ENCODE data around the gene RUVBL2. TPM values are rescaled to one million over a fixed set of nuclear protein-coding genes. Genes with fewer than 3 reads are reported as not detected.

The RUVBL2 gene
- total and polyA plus RNA-seq, 2 of the 4 experiments (the other 2 are of a cell fraction), result 196 to 391 TPM

DNA sequence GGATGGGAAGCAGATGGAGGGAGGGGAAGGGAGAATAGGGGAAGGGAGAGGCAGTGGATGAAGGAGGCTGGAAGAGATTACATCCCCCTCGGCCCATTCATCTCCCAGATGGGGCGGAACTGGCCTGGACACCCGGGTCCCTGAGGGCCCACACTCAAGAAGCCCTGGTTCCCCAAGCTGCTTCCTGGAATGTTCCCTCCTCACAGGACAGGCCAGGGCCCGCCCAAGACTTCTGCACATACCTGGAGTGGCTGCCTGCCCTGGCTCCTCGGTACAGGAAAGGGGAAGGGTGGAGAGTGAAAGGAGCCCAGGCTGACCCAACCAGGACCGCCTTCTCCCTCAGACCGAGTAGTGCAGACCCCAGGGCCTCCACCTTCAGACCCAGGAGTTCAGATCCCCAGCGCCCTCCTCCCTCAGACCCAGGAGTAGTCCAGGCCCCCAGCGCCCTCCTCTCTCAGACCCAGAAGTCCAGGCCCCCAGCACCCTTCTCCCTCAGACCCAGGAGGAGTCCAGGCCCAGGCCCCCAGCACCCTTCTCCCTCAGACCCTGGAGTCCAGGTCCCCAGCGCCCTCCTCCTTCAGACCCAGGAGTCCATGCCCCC is 70.4 kb downstream of the RUVBL2 start:
- H2BK20ac ChIP-seq (ENCODE audit: low read depth, low read length), result no peak overlapping the region
- H3K4ac ChIP-seq (ENCODE audit: low read depth, low read length), result no peak overlapping the region
- H2AK9ac ChIP-seq (replicated peaks; ENCODE audit: low read depth, low read length, poor library complexity), result no peak overlapping the region
- no peak overlapping the region; the same call in 1 of the 2 replicates for H3K14ac ChIP-seq (replicated peaks; ENCODE audit: low read depth, low read length)
- dilution Hi-C loops (cut with HindIII; ENCODE audit: low sequenced_read_pairs, unreplicated experiment) (no loop called here), in situ Hi-C loops (cut with MboI; ENCODE audit: low sequenced_read_pairs) (no loop called here), intact Hi-C loops (cut with micrococcal nuclease) (no loop called here)
- H2AFZ ChIP-seq (replicated peaks; ENCODE audit: low read length, poor library complexity), result no peak overlapping the region
- H3K23ac ChIP-seq (ENCODE audit: low read depth, low read length), result no peak overlapping the region
- H4K5ac ChIP-seq (ENCODE audit: low read depth, low read length), result no peak overlapping the region
- H3K9me1 ChIP-seq (ENCODE audit: insufficient read depth, low read length), result no peaks in the 10 kb centered on the region
- no peak overlapping the region for H3K18ac ChIP-seq (ENCODE audit: low read depth, low read length)
- ATAC-seq (ENCODE audit: low read depth) (no peak), DNase-seq (no peak)
- no peaks in the 10 kb centered on the region for H3K36me3 ChIP-seq (ENCODE audit: control insufficient read depth, insufficient read depth, low read length)
- H2AK5ac ChIP-seq (ENCODE audit: low read depth, low read length), result no peak overlapping the region
- H3K56ac ChIP-seq (ENCODE audit: extremely low read depth, insufficient read depth, low read length), result no peak overlapping the region
- no peak overlapping the region for H4K8ac ChIP-seq (ENCODE audit: low read depth in 2 of 2, low read length in 2 of 2)
- peaks cover 2% of the 10 kb centered on the region; the same call in 1 of the 2 replicates for H3K4me1 ChIP-seq (ENCODE audit: control insufficient read depth, insufficient read depth, low read length)
- H2BK15ac ChIP-seq (ENCODE audit: low read depth, low read length), result no peak overlapping the region
- no peak overlapping the region for H4K91ac ChIP-seq (ENCODE audit: insufficient read depth, low read depth, low read length)
- H3K4me2 ChIP-seq (ENCODE audit: low read depth, low read length), result peak overlapping the region; percentile 14
- TF ChIP-seq BHLHE40 (IDR thresholded peaks at IDR 0.05; ENCODE audit: low read depth, low read length) (no peak), RCOR1 (IDR thresholded peaks at IDR 0.05; ENCODE audit: insufficient replicate concordance, low read length) (no peak), SMC3 (IDR thresholded peaks at IDR 0.05; ENCODE audit: low read depth, low read length) (no peak), FOS (IDR thresholded peaks at IDR 0.05; ENCODE audit: low read depth, low read length) (no peak), MAFK (IDR thresholded peaks at IDR 0.05; ENCODE audit: low read depth, low read length) (no peak), NFE2L2 (IDR thresholded peaks at IDR 0.05; ENCODE audit: low read depth, low read length) (no peak), POLR2A (IDR thresholded peaks at IDR 0.05; ENCODE audit: low read depth, low read length) (no peak), MXI1 (IDR thresholded peaks at IDR 0.05; ENCODE audit: borderline replicate concordance, low read depth, low read length) (no peak), CEBPB (IDR thresholded peaks at IDR 0.05; ENCODE audit: low read depth, low read length) (no peak), RFX5 (IDR thresholded peaks at IDR 0.05; ENCODE audit: low read depth, low read length) (no peak), RAD21 (IDR thresholded peaks at IDR 0.05; ENCODE audit: low read length) (no peak), MAZ (IDR thresholded peaks at IDR 0.05; ENCODE audit: borderline replicate concordance, low read depth, low read length) (no peak), CHD1 (IDR thresholded peaks at IDR 0.05; ENCODE audit: low read depth, low read length) (no peak)
- TF ChIP-seq, protein P1, sequence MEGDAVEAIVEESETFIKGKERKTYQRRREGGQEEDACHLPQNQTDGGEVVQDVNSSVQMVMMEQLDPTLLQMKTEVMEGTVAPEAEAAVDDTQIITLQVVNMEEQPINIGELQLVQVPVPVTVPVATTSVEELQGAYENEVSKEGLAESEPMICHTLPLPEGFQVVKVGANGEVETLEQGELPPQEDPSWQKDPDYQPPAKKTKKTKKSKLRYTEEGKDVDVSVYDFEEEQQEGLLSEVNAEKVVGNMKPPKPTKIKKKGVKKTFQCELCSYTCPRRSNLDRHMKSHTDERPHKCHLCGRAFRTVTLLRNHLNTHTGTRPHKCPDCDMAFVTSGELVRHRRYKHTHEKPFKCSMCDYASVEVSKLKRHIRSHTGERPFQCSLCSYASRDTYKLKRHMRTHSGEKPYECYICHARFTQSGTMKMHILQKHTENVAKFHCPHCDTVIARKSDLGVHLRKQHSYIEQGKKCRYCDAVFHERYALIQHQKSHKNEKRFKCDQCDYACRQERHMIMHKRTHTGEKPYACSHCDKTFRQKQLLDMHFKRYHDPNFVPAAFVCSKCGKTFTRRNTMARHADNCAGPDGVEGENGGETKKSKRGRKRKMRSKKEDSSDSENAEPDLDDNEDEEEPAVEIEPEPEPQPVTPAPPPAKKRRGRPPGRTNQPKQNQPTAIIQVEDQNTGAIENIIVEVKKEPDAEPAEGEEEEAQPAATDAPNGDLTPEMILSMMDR (conservative IDR thresholded peaks at IDR 0.05; ENCODE audit: low read depth, low read length), result no peak
- TF ChIP-seq, protein P2, sequence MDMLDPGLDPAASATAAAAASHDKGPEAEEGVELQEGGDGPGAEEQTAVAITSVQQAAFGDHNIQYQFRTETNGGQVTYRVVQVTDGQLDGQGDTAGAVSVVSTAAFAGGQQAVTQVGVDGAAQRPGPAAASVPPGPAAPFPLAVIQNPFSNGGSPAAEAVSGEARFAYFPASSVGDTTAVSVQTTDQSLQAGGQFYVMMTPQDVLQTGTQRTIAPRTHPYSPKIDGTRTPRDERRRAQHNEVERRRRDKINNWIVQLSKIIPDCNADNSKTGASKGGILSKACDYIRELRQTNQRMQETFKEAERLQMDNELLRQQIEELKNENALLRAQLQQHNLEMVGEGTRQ (IDR thresholded peaks at IDR 0.05; ENCODE audit: low read depth, low read length), result no peak
- TF ChIP-seq, protein P3, sequence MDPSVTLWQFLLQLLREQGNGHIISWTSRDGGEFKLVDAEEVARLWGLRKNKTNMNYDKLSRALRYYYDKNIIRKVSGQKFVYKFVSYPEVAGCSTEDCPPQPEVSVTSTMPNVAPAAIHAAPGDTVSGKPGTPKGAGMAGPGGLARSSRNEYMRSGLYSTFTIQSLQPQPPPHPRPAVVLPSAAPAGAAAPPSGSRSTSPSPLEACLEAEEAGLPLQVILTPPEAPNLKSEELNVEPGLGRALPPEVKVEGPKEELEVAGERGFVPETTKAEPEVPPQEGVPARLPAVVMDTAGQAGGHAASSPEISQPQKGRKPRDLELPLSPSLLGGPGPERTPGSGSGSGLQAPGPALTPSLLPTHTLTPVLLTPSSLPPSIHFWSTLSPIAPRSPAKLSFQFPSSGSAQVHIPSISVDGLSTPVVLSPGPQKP (IDR thresholded peaks at IDR 0.05; ENCODE audit: borderline replicate concordance, low read depth, low read length), result no peak
- no peak overlapping the region for H3K4me3 ChIP-seq (ENCODE audit: insufficient read depth, low read depth, low read length)
- H3K27me3 ChIP-seq (ENCODE audit: control insufficient read depth, insufficient read depth, low read length), result peaks cover 41% of the 10 kb centered on the region
- WGBS, 2 experiments (ENCODE audit: extremely low coverage in 2 of 2, insufficient read length in 1 of 2), result 53% methylated on average over 2 of the region's 10 CpGs; no CpG with 5 or more reads in 1 of the 2 experiments
- no peak overlapping the region for H2BK5ac ChIP-seq (ENCODE audit: low read depth, low read length, poor library complexity, severe bottlenecking)
- no TSS peak for BruUV-seq (replicated peaks)
- CTCF ChIA-PET, result interaction anchor here (1.3 kb wide), 1 partner anchor 10 kb away, joined by 3 read pairs; no protein-coding TSS in a partner anchor
- H2BK120ac ChIP-seq (ENCODE audit: low read depth, low read length), result no peak overlapping the region
- no peaks in the 10 kb centered on the region for H4K20me1 ChIP-seq (ENCODE audit: insufficient read depth, low read length)
- POLR2A ChIA-PET (ENCODE audit: unreplicated experiment), result no interaction called here
- H3K79me1 ChIP-seq (ENCODE audit: low read depth in 1 of 2, low read length in 2 of 2), result no peaks in the 10 kb centered on the region; a peak in 1 of 4 replicates
- peaks cover 2% of the 10 kb centered on the region; the same call in 1 of the 2 replicates for H3K9me3 ChIP-seq (ENCODE audit: control insufficient read depth, insufficient read depth, low read length)
- H3K27ac ChIP-seq (ENCODE audit: insufficient read depth, low read length), result no peak overlapping the region
- H3K9ac ChIP-seq (ENCODE audit: low read depth, low read length), result no peak overlapping the region

Measured in IMR-90 (cell line).